ENCODE measurements around the gene ARHGEF19. TPM values are rescaled to one million over a fixed set of nuclear protein-coding genes. Genes with fewer than 3 reads are reported as not detected.
"Not testable (repeated sequence)": the region's sequence is repeated elsewhere in the genome, so short reads cannot be mapped to it uniquely, and the experiment has no call there.

The ARHGEF19 gene
- 3.7 and 10.6 TPM in 2 replicates for total RNA-seq (2014; rRNA removed; shearing (Covaris generic))

DNA sequence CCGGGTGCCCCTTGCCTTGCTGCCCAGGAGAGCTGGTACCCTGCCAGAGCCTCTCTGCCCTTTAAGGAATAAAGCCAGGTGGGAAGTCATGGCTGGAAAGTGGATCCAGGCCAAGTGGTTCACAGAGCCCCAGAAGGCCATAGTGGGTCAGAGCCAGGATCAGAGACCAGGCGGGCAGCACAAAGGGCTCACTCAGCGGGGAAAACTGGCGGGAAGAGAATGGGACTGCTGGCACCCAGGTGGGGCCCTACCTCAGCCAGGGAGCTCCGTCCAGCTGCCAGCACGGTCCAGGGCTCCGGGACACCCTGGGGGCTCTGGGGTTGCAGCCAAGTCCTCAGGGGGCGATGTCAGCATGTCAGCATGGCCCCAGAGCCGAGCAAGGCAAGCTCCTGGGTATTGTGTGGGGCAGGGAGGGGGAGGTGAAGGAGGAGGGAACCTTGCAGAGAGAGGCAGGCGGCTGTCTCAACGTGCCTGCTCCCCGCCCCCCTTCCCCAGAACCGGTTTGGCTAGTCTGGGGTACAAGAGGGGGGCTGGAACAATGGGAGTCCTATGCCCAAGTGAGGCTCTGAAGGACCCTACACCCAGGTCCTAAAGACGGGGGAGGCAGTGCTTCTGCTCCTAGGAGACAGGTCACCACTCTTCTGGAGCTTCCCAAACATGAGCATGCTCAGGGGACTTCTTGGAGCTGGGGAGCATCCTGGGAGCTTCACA lies at the start of gene ARHGEF19:
ARHGEF19 (minus strand) TSS at position 402 of the 711 bp plus-strand sequence. CDS start 3,598 bp downstream, outside the sequence.
- DNase-seq (ENCODE audit: low spot score), result no peak

DNA sequence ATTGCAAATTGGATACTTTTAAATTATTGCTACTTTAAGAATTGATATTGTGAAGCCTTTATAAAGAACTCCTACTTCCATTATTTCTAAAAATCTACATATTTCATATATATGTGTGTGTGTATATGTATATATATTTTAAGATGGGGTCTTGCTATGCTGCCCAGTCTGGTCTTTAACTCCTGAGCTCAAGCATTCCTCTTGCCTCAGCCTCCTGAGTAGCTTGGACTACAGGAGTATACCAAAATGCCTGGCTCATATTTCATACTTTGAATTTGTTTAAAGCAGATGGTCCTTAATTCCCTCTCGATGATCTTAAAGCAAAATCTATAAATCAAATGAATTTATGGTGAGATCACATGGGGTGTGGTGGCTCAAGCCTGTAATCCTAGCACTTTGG lies 49.6 kb upstream of the ARHGEF19 start:
- DNase-seq (ENCODE audit: low spot score), result no peak

DNA sequence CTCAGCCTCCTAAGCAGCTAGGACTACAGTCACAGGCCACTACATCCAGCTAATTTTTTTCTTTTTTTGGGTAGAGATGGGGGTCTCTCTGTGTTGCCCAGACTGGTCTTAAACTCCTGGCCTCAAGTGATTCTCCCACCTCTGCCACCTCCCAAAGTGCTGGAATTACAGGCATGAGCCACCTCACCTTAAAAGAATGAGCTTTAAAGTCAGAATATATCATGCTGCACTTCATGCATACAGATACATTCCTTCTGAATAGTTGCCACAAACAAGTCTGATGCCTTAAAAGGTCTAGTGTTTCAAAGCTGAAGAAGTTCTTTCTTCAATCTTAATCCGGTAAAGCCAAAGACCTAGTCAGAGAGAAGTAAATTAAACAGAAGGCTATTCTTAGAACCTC lies 48.4 kb upstream of the ARHGEF19 start:
- DNase-seq (ENCODE audit: low spot score), result no peak

DNA sequence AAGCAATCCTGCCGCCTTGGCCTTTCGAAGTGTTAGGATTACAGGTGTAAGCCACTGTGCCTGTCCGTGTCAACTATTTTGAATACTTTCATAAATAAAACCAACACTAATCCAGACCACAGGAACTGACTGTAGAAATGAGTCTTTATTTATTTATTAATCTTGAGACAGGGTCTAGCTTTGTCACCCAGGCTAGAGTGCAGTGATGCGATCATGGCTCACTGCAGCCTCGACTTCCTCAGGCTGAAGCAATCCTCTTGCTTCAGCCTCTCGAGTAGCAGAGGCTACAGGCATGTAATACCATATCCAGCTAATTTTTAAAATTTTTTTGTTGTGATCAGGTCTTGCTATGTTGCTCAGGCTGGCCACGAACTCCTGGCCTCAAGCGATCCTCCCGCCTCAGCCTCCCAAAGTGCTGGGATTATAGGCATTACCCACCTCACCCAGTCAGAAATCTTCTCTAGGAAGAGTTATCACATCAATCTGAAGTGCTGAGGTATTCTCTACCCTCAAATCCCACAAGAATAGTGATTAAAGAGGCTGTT lies 46.2 kb upstream of the ARHGEF19 start:
- no peak for DNase-seq (ENCODE audit: low spot score)

GRCh38 chr1:16257968-16258367 lies 45.5 kb upstream of the ARHGEF19 start:
- DNase-seq (ENCODE audit: low spot score), result no peak

GRCh38 chr1:16257556-16257955 lies 45.1 kb upstream of the ARHGEF19 start:
- not testable (repeated sequence) for DNase-seq (ENCODE audit: low spot score)

GRCh38 chr1:16256478-16256877 lies 44.0 kb upstream of the ARHGEF19 start:
- no peak for DNase-seq (ENCODE audit: low spot score)

- no peak for DNase-seq (ENCODE audit: low spot score)
Measured at GRCh38 chr1:16254263-16254928, 41.9 kb upstream of the ARHGEF19 start.

DNA sequence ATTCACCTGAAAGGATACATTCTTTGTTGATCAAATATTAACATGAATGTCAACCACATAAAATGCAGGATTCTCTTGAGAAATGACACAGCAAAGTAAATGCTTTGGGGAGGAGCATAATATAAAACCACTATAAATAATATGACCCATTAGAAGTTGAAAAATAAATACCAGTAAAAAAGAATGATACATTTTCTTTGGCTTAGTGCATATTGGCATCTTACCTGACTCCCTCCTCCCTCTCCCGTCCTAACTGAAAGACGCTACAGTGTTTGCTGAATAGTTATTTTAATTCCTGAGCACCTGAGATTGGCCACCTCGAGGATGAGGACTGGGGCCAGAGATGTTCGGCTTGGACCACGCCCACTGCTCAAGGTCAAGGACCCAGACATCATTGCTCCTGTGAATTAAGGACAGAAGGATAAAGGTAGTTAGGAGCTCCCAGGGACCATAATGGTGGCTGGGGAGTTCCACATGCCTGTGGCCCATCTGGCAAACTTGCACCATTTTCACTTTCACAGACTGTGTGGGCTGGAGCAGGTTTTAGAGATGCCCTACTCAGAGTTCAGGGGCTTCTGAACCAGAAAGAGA lies 41.0 kb upstream of the ARHGEF19 start:
- DNase-seq (ENCODE audit: low spot score), result no peak

DNA sequence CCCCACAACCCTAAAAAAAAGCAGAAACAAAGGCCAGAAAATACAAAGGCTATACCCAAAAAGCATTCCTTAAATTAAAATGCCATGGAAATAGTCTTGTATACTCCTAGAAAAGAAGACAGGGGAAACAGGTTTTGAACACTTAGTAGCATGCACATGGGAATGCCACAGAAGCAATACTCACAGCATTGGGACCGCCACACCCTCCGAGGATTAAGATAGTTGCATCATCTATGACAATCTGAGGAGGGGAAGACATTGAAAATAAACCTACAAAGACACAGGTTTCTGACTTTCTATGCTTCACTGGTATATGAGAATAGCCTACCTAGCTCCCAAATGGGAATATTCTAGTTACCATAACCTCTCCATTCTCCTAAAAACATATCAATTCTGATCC lies 40.5 kb upstream of the ARHGEF19 start:
- no peak for DNase-seq (ENCODE audit: low spot score)

- DNase-seq (ENCODE audit: low spot score), result no peak
Measured at GRCh38 chr1:16251381-16251780, 38.9 kb upstream of the ARHGEF19 start.

DNA sequence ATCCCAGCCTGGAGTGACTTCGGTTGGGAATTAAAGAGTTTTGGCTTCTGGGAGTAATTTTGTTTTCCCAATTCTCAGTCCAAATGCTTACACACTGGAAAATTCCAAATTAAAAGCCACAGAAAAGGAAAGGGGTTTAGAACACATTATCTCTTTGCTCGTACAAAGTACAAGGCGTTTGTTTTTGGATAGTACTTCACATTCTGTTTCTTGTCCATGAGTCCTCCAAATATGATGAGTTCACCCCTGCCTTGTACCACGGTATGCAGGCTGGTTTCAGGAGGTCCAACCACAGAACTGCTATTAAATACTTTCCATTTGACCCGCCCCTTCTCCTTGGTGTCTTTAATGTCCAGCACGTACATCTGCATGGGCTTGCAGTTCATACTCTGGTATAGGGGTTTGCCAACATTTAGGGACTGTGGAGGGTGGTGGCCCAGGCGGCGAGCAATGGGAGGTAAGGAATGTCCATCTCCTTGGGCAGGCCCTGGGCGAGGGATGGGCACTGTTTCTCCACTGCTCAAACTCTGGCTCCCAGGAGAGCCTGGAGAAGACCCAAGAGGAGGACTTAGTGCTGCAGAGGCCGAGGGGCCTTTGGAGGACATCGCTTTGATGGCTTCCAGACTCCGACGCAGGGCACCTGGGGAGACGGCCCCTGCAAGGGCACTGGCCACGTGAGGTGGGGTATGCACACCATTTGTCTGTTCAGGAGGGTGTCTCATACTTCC lies 38.2 kb upstream of the ARHGEF19 start:
- no peak for DNase-seq (ENCODE audit: low spot score)

- DNase-seq (ENCODE audit: low spot score), result no peak
Measured at GRCh38 chr1:16249596-16250241, 37.3 kb upstream of the ARHGEF19 start.

DNA sequence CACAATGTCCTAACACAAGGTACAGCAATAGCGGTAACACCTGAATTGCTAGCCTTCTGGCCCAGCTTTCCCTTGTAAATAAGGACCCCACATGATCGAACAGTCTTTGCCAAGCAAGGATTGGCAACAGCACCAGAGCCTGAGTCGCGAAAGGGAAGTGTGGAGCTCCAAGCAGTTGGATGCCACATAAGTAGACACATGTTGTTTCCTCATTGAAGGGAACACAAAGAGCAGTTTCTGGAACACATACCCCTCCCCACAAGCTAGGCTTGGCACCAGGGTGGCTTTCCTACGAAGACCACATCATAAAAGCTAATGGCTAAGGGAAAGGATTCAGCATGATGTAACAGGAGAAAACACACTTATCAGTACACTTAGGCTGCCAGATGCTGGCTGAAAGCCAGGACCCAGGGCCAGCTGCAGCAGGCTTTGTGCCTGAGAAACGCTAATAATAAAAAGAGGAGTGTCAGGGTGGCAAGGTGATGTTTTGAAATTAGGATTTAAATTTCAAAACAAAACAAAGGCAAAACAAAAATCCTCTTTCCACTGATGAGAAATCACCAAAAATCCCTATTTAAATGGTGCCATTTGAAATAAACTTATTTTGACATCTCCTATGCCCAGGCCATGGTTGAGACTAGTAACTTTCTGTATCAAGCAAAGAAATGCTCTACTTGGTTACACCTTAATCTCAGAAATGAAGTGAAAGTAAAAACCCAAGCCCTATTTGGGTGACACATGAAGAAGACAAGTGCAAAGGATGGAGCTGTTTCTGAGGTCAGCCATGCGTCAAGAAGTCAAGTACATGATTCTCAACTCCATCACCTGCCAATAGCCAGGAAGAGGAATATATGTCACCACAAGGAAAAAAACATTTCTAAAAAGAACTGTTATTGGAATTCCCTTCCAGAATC lies 36.4 kb upstream of the ARHGEF19 start:
- DNase-seq (ENCODE audit: low spot score), result peak; percentile 88

DNA sequence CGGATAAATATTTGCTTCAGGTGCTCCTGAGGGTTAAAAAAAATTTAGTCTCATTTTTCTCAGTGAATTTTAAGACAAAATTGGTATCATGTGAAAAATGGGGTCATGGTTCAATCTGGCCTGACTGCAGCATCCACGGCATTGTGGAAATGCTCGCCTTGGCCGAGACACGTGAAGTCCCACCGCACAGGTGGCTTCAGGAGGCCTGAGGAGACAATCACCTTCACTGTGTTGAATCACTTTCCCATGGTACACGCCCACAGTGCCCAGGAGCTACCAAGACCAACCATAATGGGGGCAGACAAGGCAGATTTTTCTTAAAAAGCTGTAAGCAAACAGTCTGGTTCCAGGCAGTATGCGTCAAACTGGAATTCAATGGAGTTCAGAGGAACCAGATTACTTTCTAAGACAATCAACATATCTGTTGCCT lies 35.6 kb upstream of the ARHGEF19 start:
- DNase-seq (ENCODE audit: low spot score), result no peak

- no peak for DNase-seq (ENCODE audit: low spot score)
Measured at GRCh38 chr1:16247441-16247840, 35.0 kb upstream of the ARHGEF19 start.

DNA sequence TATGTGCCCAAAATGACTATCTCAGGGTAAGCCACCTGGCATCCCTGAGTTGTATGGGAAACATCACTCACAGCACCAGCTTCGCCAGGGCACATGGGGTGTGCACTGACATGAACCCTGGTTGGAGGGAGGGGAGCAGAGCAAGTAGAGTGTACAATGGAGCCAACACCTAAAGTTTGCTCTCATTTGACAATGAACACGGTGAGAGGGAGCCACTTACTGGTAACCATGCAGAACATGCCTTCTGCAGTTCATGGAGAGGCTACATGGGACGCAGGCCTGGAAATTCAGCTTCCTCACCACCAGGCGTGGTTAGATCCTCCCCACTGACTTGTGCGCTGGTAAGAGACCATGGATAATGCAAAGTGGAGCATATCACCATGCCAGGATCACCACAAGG lies 34.5 kb upstream of the ARHGEF19 start:
- DNase-seq (ENCODE audit: low spot score), result no peak

- not testable (repeated sequence) for DNase-seq (ENCODE audit: low spot score)
Measured at GRCh38 chr1:16246239-16246638, 33.8 kb upstream of the ARHGEF19 start.

- no peak for DNase-seq (ENCODE audit: low spot score)
Measured at GRCh38 chr1:16245476-16246196, 33.2 kb upstream of the ARHGEF19 start.
